ENCODE data around the gene C7orf33.

GRCh38 chr7:148575640-148576411, 14.7 kb upstream of the C7orf33 start:
- no peak for TF ChIP-seq CLOCK (CRISPR knock-in tag; IDR thresholded peaks at IDR 0.05; ENCODE audit: borderline replicate concordance)
- no peak for TF ChIP-seq CBX3 (IDR thresholded peaks at IDR 0.05; ENCODE audit: borderline replicate concordance in 1 of 2, low read length in 2 of 2)
- no peak for TF ChIP-seq MTF1 (CRISPR knock-in tag; IDR thresholded peaks at IDR 0.05; ENCODE audit: borderline replicate concordance)
- TF ChIP-seq YY1 (IDR thresholded peaks at IDR 0.05; ENCODE audit: borderline replicate concordance in 1 of 3, control insufficient read depth in 1 of 3, extremely low read depth in 1 of 3, insufficient read depth in 3 of 3, insufficient read length in 1 of 3, insufficient replicate concordance in 2 of 3, low read depth in 1 of 3, low read length in 2 of 3) = peak in 1 of 3 experiments; percentile 16
- TF ChIP-seq MTA3 (IDR thresholded peaks at IDR 0.05; ENCODE audit: borderline replicate concordance) = no peak
- TF ChIP-seq NCOA4 (IDR thresholded peaks at IDR 0.05; ENCODE audit: partially characterized antibody) = no peak
- no peak for TF ChIP-seq ZNF609 (CRISPR knock-in tag; IDR thresholded peaks at IDR 0.05; ENCODE audit: borderline replicate concordance)
- no peak for TF ChIP-seq TCF7 (IDR thresholded peaks at IDR 0.05; ENCODE audit: borderline replicate concordance)
- TF ChIP-seq RAD21 (CRISPR knock-in tag; conservative IDR thresholded peaks at IDR 0.05 in 1 of 2, IDR thresholded peaks at IDR 0.05 in 1 of 2) = peak; percentile 81 to 89
- peak; percentile 87 to 96 (median 96) for TF ChIP-seq CTCF (IDR thresholded peaks at IDR 0.05 in 2 of 3, conservative IDR thresholded peaks at IDR 0.05 in 1 of 3; ENCODE audit: insufficient read depth in 2 of 3, low read depth in 1 of 3, low read length in 3 of 3)
- TF ChIP-seq POLR2AphosphoS5 (IDR thresholded peaks at IDR 0.05; ENCODE audit: control insufficient read depth, insufficient read depth, low read depth, low read length) = no peak
- no peak for TF ChIP-seq CHD1 (IDR thresholded peaks at IDR 0.05; ENCODE audit: low read length)
- no peak for TF ChIP-seq MEF2D (tag; conservative IDR thresholded peaks at IDR 0.05; ENCODE audit: low read depth)
- TF ChIP-seq KLF1 (tag; IDR thresholded peaks at IDR 0.05) = no peak
